A549 (cell line): ENCODE data around the gene ZBTB11. TPM values are rescaled to one million over a fixed set of nuclear protein-coding genes. Genes with fewer than 3 reads are reported as not detected.
"Not testable (repeated sequence)": the region's sequence is repeated elsewhere in the genome, so short reads cannot be mapped to it uniquely, and the experiment has no call there.

Experiments used
- ATAC-seq, 2 experiments: fragments of 200-7000 bp in 1 of 2; fragments of >200 bp in 1 of 2; cut with Nextera tagmentation in 1 of 2; cut with Tn5 transposase in 1 of 2; 3 replicates each; pipeline versions ENCODE4 v1.8.0 to v1.9.1; 2018 to 2020; ENCODE audit warnings: mild to moderate bottlenecking in 1 of 2, moderate library complexity in 1 of 2
- CTCF ChIA-PET: fragments of 300-600 bp; sonication (Branson Sonifier 250); formaldehyde crosslinking; extraction: SDS; loops from one replicate; lab custom pipeline; 2021; ENCODE audit warnings: antibody characterized with exemption, inconsistent platforms; lab: Yijun Ruan, JAX
- POLR2A ChIA-PET: fragments of 350-600 bp; formaldehyde crosslinking; extraction: SDS; loops from one replicate; lab custom pipeline; 2021; ENCODE audit warnings: antibody characterized with exemption, inconsistent platforms; lab: Yijun Ruan, JAX
- DNase-seq, 2 experiments: peaks; one replicate each; pipeline versions ENCODE4 v3.0.0 to v3.0.0-alpha.2; 2011 to 2016; ENCODE audit warnings: low read depth in 1 of 2, low spot score in 1 of 2
- FAIRE-seq: peaks from 2 replicates; lab custom pipeline; 2011; peaks lifted over from hg19 to GRCh38; lab: Jason Lieb, UNC
- H3K27ac ChIP-seq, 2 experiments: fragments of >200 bp; sonication (Bioruptor Twin); formaldehyde crosslinking; 3 replicates each; pipeline ENCODE4 v1.5.1; 2016 to 2017
- H3K4me1 ChIP-seq: fragments of >200 bp; sonication (Bioruptor Twin); formaldehyde crosslinking; 3 replicates; pipeline ENCODE4 v1.6.1; 2016
- H3K4me2 ChIP-seq: fragments of >200 bp; sonication (Bioruptor Twin); formaldehyde crosslinking; 3 replicates; pipeline ENCODE4 v1.6.1; 2016
- H3K4me3 ChIP-seq: fragments of >200 bp; sonication (Bioruptor Twin); formaldehyde crosslinking; 3 replicates; pipeline ENCODE4 v1.5.1; 2016
- H3K9me3 ChIP-seq: fragments of >200 bp; sonication (Bioruptor Twin); formaldehyde crosslinking; 3 replicates; pipeline ENCODE4 v1.6.1; 2016
- BHLHE40 ChIP-seq: IDR thresholded peaks from 2 replicates; pipeline ENCODE4 v1.6.1; 2012; ENCODE audit warnings: low read depth, low read length, inconsistent platforms
- CBX2 ChIP-seq: fragments of 200-600 bp; sonication (generic); IDR thresholded peaks from 2 replicates; pipeline ENCODE4 v1.6.1; 2016; ENCODE audit warnings: low read depth, mild to moderate bottlenecking, borderline replicate concordance
- CEBPB ChIP-seq, 2 experiments: fragments of >200 bp in 1 of 2; sonication (Bioruptor Twin) in 1 of 2; formaldehyde crosslinking in 1 of 2; IDR thresholded peaks; 2 replicates each; pipeline ENCODE4 v1.6.1; 2012 to 2016
- CHD4 ChIP-seq: fragments of 200-600 bp; sonication (generic); IDR thresholded peaks from 2 replicates; pipeline ENCODE4 v1.6.1; 2016; ENCODE audit warnings: antibody characterized with exemption, mild to moderate bottlenecking, borderline replicate concordance
- FOSB ChIP-seq: fragments of 250-450 bp; sonication (Bioruptor Pico); IDR thresholded peaks from 2 replicates; pipeline ENCODE4 v1.5.0; 2020; ENCODE audit warnings: mild to moderate bottlenecking, moderate library complexity
- HES2 ChIP-seq: fragments of >200 bp; sonication (Bioruptor Twin); formaldehyde crosslinking; IDR thresholded peaks from 2 replicates; pipeline ENCODE4 v1.6.1; 2016
- HOXB13 ChIP-seq: fragments of 250-450 bp; sonication (Bioruptor Pico); IDR thresholded peaks from 2 replicates; pipeline ENCODE4 v1.5.0; 2020; ENCODE audit warnings: low read depth, mild to moderate bottlenecking, moderate library complexity
- HOXB5 ChIP-seq: fragments of 250-450 bp; sonication (Bioruptor Pico); IDR thresholded peaks from 2 replicates; pipeline ENCODE4 v1.5.0; 2020; ENCODE audit warnings: mild to moderate bottlenecking, moderate library complexity
- JUN ChIP-seq, 2 experiments: fragments of >200 bp; sonication (Bioruptor Twin); formaldehyde crosslinking; IDR thresholded peaks; 2 replicates in 1 of 2; 3 replicates in 1 of 2; pipeline ENCODE4 v1.6.1; 2016 to 2017
- KDM1A ChIP-seq: fragments of 200-600 bp; sonication (generic); IDR thresholded peaks from 2 replicates; pipeline ENCODE4 v1.6.1; 2016; ENCODE audit warnings: low read depth, mild to moderate bottlenecking
- KDM5A ChIP-seq: fragments of 200-600 bp; sonication (generic); IDR thresholded peaks from 2 replicates; pipeline ENCODE4 v1.6.1; 2016; ENCODE audit warnings: antibody characterized with exemption, mild to moderate bottlenecking
- NFE2L2 ChIP-seq: fragments of 150-350 bp; conservative IDR thresholded peaks from 2 replicates; pipeline ENCODE4 v1.6.1; 2014; ENCODE audit warnings: low read length
- POLR2AphosphoS2 ChIP-seq: conservative IDR thresholded peaks from 2 replicates; pipeline ENCODE4 v1.6.1; 2012; ENCODE audit warnings: low read length, improper control_type of control experiment, inconsistent platforms
- RARB ChIP-seq: fragments of 250-450 bp; sonication (Bioruptor Pico); IDR thresholded peaks from 2 replicates; pipeline ENCODE4 v1.8.0; 2021; ENCODE audit warnings: mild to moderate bottlenecking, moderate library complexity
- RCOR1 ChIP-seq: fragments of 150-350 bp; IDR thresholded peaks from 2 replicates; pipeline ENCODE4 v1.6.1; 2014; ENCODE audit warnings: antibody characterized with exemption, low read length, low read depth
- TFCP2L1 ChIP-seq: fragments of 250-450 bp; sonication (Bioruptor Pico); IDR thresholded peaks from 2 replicates; pipeline ENCODE4 v1.5.0; 2021; ENCODE audit warnings: mild to moderate bottlenecking
- ZFP36 ChIP-seq: fragments of 450-650 bp; IDR thresholded peaks from 2 replicates; pipeline ENCODE4 v1.6.1; 2014; ENCODE audit warnings: borderline replicate concordance; ENCODE audit not compliant: partially characterized antibody
- ZSCAN20 ChIP-seq: fragments of 250-450 bp; sonication (Bioruptor Pico); IDR thresholded peaks from 2 replicates; pipeline ENCODE4 v1.8.0; 2022; ENCODE audit warnings: mild to moderate bottlenecking, moderate library complexity
- WGBS: methylation state at CpG from one replicate; pipeline ENCODE4 v1.1.6; 2017; ENCODE audit errors: missing lambda C conversion rate; 5-methylcytosine and 5-hydroxymethylcytosine counted together
- polyA plus RNA-seq, 4 experiments: library from polyadenylated mRNA; depleted of rRNA in 3 of 4; stranded (reverse); fragments of >200 nt; fragmentation: RNase III in 1 of 4; extraction: RNeasy Plus Mini Kit Qiagen cat#74134 plus additional on column Dnase treatment in 1 of 4; gene quantifications; 2 replicates in 3 of 4; 3 replicates in 1 of 4; pipeline ENCODE4 v1.2.3, GENCODE V29; 2011 to 2017
- TF ChIP-seq, protein P1 (sequence below): IDR thresholded peaks from 2 replicates; pipeline ENCODE4 v1.6.1; 2012; ENCODE audit warnings: low read depth, borderline replicate concordance
- TF ChIP-seq, protein P2 (sequence below): IDR thresholded peaks from 2 replicates; pipeline ENCODE4 v1.6.1; 2012
- TF ChIP-seq, protein P3 (sequence below): fragments of 250-450 bp; sonication (Bioruptor Pico); IDR thresholded peaks from 2 replicates; pipeline ENCODE4 v1.5.0; 2021; ENCODE audit warnings: mild to moderate bottlenecking, moderate library complexity, borderline replicate concordance
- TF ChIP-seq, protein P4 (sequence below): IDR thresholded peaks from 2 replicates; pipeline ENCODE4 v1.6.1; 2012

The ZBTB11 gene
- polyA plus RNA-seq, 2 of the 4 experiments (the other 2 are of a cell fraction) = 11.3 to 24.3 TPM

DNA sequence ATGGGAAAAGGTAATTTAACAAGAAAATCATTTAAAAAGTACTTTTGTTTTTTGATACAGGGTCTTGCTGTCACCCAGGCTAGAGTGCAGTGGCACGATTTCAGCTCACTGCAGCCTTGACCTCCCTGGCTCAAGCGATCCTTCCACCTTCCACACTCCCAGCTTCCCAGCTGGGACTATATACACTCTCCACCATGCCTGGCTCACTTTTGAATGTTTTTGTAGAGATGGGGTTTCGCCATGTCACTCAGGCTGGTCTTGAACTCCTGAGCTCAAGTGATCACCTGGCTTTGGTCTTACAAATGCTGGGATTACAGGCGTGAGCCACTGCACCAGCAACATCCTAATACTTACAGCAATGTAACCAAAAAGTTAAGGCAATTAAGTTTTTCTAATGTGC lies 3.5 kb upstream of the ZBTB11 start:
- DNase-seq = no peak
- Histone ChIP-seq H3K4me2 (no peak overlapping the region), H3K4me3 (no peak overlapping the region), H3K27ac (no peak overlapping the region), H3K9me3 (no peaks in the 10 kb centered on the region), H3K4me1 (peaks cover 28% of the 10 kb centered on the region)
- POLR2A ChIA-PET = interaction anchor here (0.6 to 1.3 kb wide), 2 partner anchors 26 to 107 kb away, joined by 3 to 4 read pairs; no protein-coding TSS in a partner anchor
- ATAC-seq = no peak
- 94% methylated on average over 4 of the region's 4 CpGs for WGBS
- no peak for TF ChIP-seq HOXB5 (CRISPR knock-in tag)
- no peak for TF ChIP-seq ZFP36
- no peak for TF ChIP-seq HOXB13
- TF ChIP-seq CHD4 = no peak
- TF ChIP-seq KDM1A = no peak
- no peak for TF ChIP-seq NFE2L2
- 0 out of 2 replicates have a peak, but pooled peaks have one; percentile 10 for TF ChIP-seq TFCP2L1
- TF ChIP-seq HES2 = no peak
- no peak for TF ChIP-seq CBX2
- TF ChIP-seq FOSB (CRISPR knock-in tag) = 0 out of 2 replicates have a peak, but pooled peaks have one; percentile 41
- TF ChIP-seq KDM5A = no peak
- TF ChIP-seq CEBPB (IDR thresholded peaks at IDR 0.05) = no peak
- CTCF ChIA-PET = interaction anchor here (1.5 kb wide), 1 partner anchor 28 kb away, joined by 6 read pairs; no protein-coding TSS in a partner anchor
- FAIRE-seq = no peak

DNA sequence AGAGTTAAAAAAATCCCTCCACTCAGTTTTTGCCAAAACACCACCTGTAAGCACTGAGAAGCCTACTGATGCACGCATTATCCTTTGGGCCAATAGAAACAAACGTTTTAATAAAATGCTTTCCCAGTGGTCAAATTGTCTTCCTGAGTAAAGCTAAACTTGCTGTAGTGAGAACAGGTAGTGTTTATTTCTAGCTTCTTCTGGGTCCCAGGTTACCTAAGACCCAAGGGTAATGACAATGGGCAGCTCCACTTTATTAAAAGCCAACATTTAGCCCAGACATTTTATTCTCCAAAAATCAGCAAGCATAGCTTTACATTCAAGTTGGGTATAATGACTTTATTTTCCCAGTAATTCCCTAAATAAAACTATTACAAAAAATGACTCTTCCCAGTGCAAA lies 1.9 kb upstream of the ZBTB11 start:
- POLR2A ChIA-PET = not testable (repeated sequence)

GRCh38 chr3:101677436-101678286 lies 729 bp upstream of the ZBTB11 start:
- Histone ChIP-seq H3K4me1 (peaks cover 22% of the 10 kb centered on the region), H3K9me3 (no peaks in the 10 kb centered on the region), H3K27ac (peak overlapping the region; percentile 35 to 66; a peak in 4 of 6 replicates), H3K4me3 (peak overlapping the region; percentile 30), H3K4me2 (peak overlapping the region; percentile 76)
- FAIRE-seq (no peak), ATAC-seq (peak in 1 of 2 experiments; percentile 0; a peak in 3 of 6 replicates), DNase-seq (no peak)
- 59% methylated on average over 28 of the region's 29 CpGs for WGBS
- 0 out of 2 replicates have a peak, but pooled peaks have one; percentile 25 for TF ChIP-seq RARB
- TF ChIP-seq BHLHE40 = no peak
- CTCF ChIA-PET = interaction anchor here (0.9 to 4.3 kb wide), 12 partner anchors 9 to 548 kb away, joined by 3 to 30 read pairs (median 3); partner anchors contain the start of genes CEP97, PCNP and RPL24
- POLR2A ChIA-PET = interaction anchor here (0.5 to 3.6 kb wide), 7 partner anchors 8 to 1185 kb away, joined by 3 to 62 read pairs (median 4); partner anchors contain the start of genes CEP97, PCNP, RPL24 and TMEM45A

More for the DNA sequence above, 1.9 kb upstream of the ZBTB11 start:
- WGBS = 62% methylated on average over 2 of the region's 2 CpGs
- H3K4me1 ChIP-seq = peaks cover 29% of the 10 kb centered on the region
- ATAC-seq, FAIRE-seq, H3K4me3 ChIP-seq, H3K9me3 ChIP-seq, DNase-seq, H3K4me2 ChIP-seq, H3K27ac ChIP-seq: not testable (repeated sequence)
- CTCF ChIA-PET = interaction anchor here (0.6 to 1.0 kb wide), 2 partner anchors 9 to 16 kb away, joined by 3 read pairs; no protein-coding TSS in a partner anchor
- TF ChIP-seq POLR2AphosphoS2 = 0 out of 2 replicates have a peak, but pooled peaks have one; percentile 55

GRCh38 chr3:101676216-101676764 lies 642 bp downstream of the ZBTB11 start:
- peaks cover 22% of the 10 kb centered on the region for H3K4me1 ChIP-seq
- H3K4me3 ChIP-seq = peak overlapping the region; percentile 95
- DNase-seq (peak; percentile 82 to 95), FAIRE-seq (no peak), ATAC-seq (peak; percentile 84 to 93)
- H3K9me3 ChIP-seq = no peaks in the 10 kb centered on the region
- ChIA-PET CTCF (interaction anchor here (1.0 to 4.3 kb wide), 9 partner anchors 11 to 104 kb away, joined by 3 to 30 read pairs (median 6); partner anchors contain the start of genes PCNP and RPL24), POLR2A (interaction anchor here (0.5 to 3.6 kb wide), 10 partner anchors 9 to 1275 kb away, joined by 3 to 62 read pairs (median 6); partner anchors contain the start of genes CEP97, LNP1, NXPE3 and PCNP)
- peak overlapping the region; percentile 74 for H3K4me2 ChIP-seq
- peak overlapping the region; percentile 90 to 92 for H3K27ac ChIP-seq
- WGBS = 1% methylated on average over 15 of the region's 57 CpGs
- no peak for TF ChIP-seq JUN (IDR thresholded peaks at IDR 0.05)
- TF ChIP-seq, protein P1, sequence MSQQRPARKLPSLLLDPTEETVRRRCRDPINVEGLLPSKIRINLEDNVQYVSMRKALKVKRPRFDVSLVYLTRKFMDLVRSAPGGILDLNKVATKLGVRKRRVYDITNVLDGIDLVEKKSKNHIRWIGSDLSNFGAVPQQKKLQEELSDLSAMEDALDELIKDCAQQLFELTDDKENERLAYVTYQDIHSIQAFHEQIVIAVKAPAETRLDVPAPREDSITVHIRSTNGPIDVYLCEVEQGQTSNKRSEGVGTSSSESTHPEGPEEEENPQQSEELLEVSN = no peak
- TF ChIP-seq, protein P2, sequence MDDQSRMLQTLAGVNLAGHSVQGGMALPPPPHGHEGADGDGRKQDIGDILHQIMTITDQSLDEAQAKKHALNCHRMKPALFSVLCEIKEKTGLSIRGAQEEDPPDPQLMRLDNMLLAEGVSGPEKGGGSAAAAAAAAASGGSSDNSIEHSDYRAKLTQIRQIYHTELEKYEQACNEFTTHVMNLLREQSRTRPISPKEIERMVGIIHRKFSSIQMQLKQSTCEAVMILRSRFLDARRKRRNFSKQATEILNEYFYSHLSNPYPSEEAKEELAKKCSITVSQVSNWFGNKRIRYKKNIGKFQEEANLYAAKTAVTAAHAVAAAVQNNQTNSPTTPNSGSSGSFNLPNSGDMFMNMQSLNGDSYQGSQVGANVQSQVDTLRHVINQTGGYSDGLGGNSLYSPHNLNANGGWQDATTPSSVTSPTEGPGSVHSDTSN = no peak
- TF ChIP-seq RCOR1 = no peak
- no peak for TF ChIP-seq ZSCAN20 (CRISPR knock-in tag)
- TF ChIP-seq, protein P3, sequence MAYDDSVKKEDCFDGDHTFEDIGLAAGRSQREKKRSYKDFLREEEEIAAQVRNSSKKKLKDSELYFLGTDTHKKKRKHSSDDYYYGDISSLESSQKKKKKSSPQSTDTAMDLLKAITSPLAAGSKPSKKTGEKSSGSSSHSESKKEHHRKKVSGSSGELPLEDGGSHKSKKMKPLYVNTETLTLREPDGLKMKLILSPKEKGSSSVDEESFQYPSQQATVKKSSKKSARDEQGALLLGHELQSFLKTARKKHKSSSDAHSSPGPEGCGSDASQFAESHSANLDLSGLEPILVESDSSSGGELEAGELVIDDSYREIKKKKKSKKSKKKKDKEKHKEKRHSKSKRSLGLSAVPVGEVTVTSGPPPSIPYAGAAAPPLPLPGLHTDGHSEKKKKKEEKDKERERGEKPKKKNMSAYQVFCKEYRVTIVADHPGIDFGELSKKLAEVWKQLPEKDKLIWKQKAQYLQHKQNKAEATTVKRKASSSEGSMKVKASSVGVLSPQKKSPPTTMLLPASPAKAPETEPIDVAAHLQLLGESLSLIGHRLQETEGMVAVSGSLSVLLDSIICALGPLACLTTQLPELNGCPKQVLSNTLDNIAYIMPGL (CRISPR knock-in tag) = 0 out of 2 replicates have a peak, but pooled peaks have one; percentile 12
- TF ChIP-seq, protein P4, sequence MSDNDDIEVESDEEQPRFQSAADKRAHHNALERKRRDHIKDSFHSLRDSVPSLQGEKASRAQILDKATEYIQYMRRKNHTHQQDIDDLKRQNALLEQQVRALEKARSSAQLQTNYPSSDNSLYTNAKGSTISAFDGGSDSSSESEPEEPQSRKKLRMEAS = peak; percentile 71
